ENCODE results near the gene PROSER3. TPM values are rescaled to one million over a fixed set of nuclear protein-coding genes. Genes with fewer than 3 reads are reported as not detected.

The PROSER3 gene
- total RNA-seq, 8 experiments from 2014 or later = 3.1 to 19.9 (median 12.7) TPM

DNA sequence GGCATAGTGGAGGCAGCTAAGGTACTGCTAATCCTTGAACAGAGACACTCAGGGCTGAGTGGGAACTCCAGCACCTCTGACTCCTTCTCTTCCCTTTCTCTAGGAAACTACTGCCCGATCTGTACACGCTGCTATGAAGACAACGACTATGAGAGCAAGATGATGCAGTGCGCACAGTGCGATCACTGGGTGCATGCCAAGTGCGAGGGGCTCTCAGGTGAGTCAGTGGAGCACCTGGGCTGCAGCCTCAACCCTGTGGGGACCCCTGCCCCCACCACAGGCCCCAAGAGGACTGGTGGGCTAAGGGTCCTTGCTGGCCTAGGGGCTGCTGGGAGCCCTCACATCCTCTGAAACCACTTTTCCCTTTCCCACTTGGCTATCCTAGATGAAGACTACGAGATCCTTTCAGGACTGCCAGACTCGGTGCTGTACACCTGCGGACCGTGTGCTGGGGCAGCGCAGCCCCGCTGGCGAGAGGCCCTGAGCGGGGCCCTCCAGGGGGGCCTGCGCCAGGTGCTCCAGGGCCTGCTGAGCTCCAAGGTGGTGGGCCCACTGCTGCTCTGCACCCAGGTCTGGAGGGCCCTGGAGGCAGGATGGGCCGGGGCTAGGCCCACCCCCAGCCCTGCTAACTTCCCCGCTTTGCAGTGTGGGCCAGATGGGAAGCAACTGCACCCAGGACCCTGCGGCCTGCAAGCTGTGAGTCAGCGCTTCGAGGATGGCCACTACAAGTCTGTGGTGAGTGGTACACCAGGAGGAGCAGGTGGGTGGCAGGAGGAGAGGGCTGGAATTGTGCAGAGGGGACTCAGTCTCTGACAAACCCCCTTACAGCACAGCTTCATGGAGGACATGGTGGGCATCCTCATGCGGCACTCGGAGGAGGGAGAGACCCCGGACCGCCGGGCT lies 30.7 kb upstream of the PROSER3 start:
- no peaks in the 10 kb centered on the region for H3K4me1 ChIP-seq (replicated peaks in 1 of 2)
- 82 to 100% (median 93%) methylated on average over 1 to 12 of the region's 25 CpGs; no CpG with 5 or more reads in 5 of the 10 experiments for WGBS, 10 experiments
- no peak overlapping the region for H3K4me3 ChIP-seq
- H3K27ac ChIP-seq = no peak overlapping the region
- peak in 2 of 8 experiments; percentile 9 to 14 for ATAC-seq (replicated peaks in 6 of 8)
- in situ Hi-C loops (cut with MboI; ENCODE audit: low pct_unique_long_range_greater_than_20kb in 2 of 9, low sequenced_read_pairs in 9 of 9, unreplicated experiment in 9 of 9) = no loop called here

DNA sequence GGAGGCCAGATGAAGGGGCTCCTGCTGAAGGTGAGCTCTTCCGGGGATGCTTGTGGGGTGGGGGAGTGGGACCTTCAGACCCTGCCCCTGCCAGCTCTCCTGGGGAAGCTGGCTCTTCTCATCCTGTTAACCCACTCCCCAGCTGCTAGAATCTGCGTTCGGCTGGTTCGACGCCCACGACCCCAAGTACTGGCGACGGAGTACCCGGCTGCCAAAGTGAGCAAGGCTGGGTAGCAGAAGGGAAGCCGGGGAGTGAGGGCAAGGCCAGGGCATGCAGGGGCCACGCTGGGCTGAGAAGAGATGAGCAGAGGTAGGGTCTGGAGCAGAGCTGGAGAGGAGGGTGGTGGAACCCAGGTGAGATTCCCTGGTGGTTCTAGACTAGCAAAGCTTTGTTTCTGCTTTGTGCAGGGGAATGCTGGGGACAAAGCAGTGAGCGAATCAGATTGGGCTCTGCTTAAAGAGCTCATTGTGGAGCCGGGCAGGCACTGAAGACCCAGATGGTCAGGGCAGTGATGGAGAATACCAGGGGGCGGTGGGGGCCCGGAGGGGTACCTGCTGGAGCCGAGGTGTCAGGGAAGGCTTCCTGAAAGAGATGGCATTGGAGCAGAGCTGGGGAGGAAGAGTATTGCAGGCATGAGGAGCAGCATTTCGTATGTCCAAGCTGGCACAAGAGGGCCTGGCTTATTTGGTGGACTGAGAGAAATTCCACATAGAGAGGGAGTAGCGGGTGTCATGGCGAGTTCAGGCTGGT lies 29.8 kb upstream of the PROSER3 start:
- no peak for ATAC-seq (replicated peaks in 6 of 8)
- Histone ChIP-seq H3K4me1 (replicated peaks in 1 of 2) (no peaks in the 10 kb centered on the region), H3K4me3 (no peak overlapping the region), H3K27ac (no peak overlapping the region)
- 80 to 100% (median 97%) methylated on average over 1 to 10 of the region's 19 CpGs; no CpG with 5 or more reads in 6 of the 10 experiments for WGBS, 10 experiments
- in situ Hi-C loops (cut with MboI; ENCODE audit: low pct_unique_long_range_greater_than_20kb in 2 of 9, low sequenced_read_pairs in 9 of 9, unreplicated experiment in 9 of 9) = no loop called here

DNA sequence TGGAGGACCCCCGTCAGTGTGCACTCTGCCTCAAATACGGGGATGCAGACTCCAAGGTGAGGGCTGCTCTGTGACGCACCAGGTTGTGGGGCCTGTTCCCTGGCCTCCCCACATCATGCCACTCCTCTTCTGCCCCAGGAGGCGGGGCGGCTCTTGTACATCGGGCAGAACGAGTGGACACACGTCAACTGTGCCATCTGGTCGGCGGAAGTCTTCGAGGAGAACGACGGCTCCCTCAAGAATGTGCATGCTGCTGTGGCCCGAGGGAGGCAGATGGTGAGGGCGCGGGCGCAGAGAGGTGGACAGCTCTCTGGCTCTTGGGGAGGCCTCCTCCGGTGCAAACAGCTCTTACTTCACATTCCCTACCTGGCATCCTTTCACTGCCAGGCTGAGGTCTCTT lies 29.0 kb upstream of the PROSER3 start:
- H3K27ac ChIP-seq = no peak overlapping the region
- no peaks in the 10 kb centered on the region for H3K4me1 ChIP-seq (replicated peaks in 1 of 2)
- no peak overlapping the region for H3K4me3 ChIP-seq
- 80 to 100% (median 95%) methylated on average over 1 to 12 of the region's 18 CpGs; no CpG with 5 or more reads in 4 of the 10 experiments for WGBS, 10 experiments
- ATAC-seq (replicated peaks in 6 of 8) = no peak
- in situ Hi-C loops (cut with MboI; ENCODE audit: low pct_unique_long_range_greater_than_20kb in 2 of 9, low sequenced_read_pairs in 9 of 9, unreplicated experiment in 9 of 9) = no loop called here

DNA sequence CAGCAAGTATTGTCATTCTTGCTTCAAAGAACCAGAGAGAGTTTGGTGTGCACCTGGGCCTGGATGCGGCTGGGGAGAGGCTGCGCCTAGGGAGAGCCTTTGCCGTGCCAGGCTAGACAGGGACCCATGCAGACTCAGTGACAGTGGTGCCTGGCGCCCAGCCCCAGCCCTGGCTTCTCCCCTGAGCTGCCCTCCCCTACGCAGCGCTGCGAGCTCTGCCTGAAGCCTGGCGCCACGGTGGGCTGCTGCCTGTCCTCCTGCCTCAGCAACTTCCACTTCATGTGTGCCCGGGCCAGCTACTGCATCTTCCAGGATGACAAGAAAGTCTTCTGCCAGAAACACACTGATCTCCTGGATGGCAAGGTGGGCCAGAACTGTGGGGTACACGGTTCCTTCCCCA lies 28.2 kb upstream of the PROSER3 start:
- no peak overlapping the region for H3K4me3 ChIP-seq
- in situ Hi-C loops (cut with MboI; ENCODE audit: low pct_unique_long_range_greater_than_20kb in 2 of 9, low sequenced_read_pairs in 9 of 9, unreplicated experiment in 9 of 9) = no loop called here
- H3K27ac ChIP-seq = no peak overlapping the region
- ATAC-seq (replicated peaks in 6 of 8) = no peak
- 40 to 92% methylated on average over 1 to 2 of the region's 11 CpGs; no CpG with 5 or more reads in 8 of the 10 experiments for WGBS, 10 experiments
- no peaks in the 10 kb centered on the region for H3K4me1 ChIP-seq (replicated peaks in 1 of 2)

DNA sequence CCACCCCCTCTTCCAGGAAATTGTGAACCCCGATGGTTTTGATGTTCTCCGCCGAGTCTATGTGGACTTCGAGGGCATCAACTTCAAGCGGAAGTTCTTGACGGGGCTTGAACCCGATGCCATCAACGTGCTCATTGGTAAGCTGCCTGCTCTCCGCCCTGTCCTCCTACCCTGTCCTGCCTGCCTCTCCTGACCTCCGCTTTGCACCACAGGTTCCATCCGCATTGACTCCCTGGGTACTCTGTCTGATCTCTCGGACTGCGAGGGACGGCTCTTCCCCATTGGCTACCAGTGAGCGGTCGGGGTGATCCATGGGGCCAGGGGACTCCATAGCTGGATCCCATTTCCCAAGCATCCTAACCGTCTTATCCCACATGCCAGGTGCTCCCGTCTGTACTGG lies 27.6 kb upstream of the PROSER3 start:
- ATAC-seq (replicated peaks in 6 of 8) = no peak
- in situ Hi-C loops (cut with MboI; ENCODE audit: low pct_unique_long_range_greater_than_20kb in 2 of 9, low sequenced_read_pairs in 9 of 9, unreplicated experiment in 9 of 9) = no loop called here
- 80 to 100% (median 93%) methylated on average over 1 to 12 of the region's 18 CpGs; no CpG with 5 or more reads in 3 of the 10 experiments for WGBS, 10 experiments
- no peak overlapping the region for H3K27ac ChIP-seq
- no peak overlapping the region for H3K4me3 ChIP-seq
- no peaks in the 10 kb centered on the region for H3K4me1 ChIP-seq (replicated peaks in 1 of 2)

DNA sequence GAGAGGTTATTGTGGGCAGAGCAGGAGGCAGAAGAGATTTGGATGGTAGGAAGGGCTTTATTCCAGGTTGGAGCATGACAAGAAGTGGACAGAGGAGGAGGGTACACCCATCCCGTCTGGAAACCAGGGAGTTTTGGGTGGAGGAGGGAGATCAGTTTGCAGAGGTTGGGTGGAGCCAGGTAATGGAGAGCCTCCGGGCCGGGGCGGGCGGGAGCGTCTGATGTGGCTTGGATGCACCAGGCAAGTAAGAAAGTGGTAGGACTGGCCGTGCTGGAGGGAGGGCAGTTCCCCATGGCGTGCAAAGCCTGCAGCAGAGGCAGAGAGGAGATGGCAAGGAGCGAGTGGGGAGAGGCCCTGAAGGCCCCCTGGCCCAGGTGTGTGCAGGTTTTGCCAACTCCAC lies 26.6 kb upstream of the PROSER3 start:
- Histone ChIP-seq H3K4me1 (replicated peaks in 1 of 2) (no peaks in the 10 kb centered on the region), H3K27ac (no peak overlapping the region), H3K4me3 (no peak overlapping the region)
- peak in 3 of 8 experiments; percentile 7 to 29 (median 28) for ATAC-seq (replicated peaks in 6 of 8)
- in situ Hi-C loops (cut with MboI; ENCODE audit: low pct_unique_long_range_greater_than_20kb in 2 of 9, low sequenced_read_pairs in 9 of 9, unreplicated experiment in 9 of 9) = no loop called here
- WGBS, 10 experiments = 20% methylated on average over 1 of the region's 9 CpGs; no CpG with 5 or more reads in 9 of the 10 experiments

DNA sequence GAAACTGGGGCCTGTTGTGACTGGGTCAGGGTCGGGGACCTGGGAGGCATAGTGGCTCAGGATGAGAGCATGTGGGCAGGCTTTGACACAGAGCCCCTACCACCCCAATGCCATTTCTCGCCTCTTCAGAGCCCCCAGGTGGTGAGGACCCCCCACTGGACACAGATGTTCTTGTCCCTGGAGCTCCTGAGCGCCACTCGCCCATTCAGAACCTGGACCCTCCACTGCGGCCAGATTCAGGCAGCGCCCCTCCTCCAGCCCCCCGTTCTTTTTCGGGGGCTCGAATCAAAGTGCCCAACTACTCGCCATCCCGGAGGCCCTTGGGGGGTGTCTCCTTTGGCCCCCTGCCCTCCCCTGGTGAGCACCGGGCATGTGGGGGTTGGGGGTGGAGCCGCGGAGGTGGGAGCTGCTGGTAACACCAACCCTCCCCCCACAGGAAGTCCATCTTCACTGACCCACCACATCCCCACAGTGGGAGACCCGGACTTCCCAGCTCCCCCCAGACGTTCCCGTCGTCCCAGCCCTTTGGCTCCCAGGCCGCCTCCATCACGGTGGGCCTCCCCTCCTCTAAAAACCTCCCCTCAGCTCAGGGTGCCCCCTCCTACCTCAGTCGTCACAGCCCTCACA lies 26.1 kb upstream of the PROSER3 start:
- ATAC-seq (replicated peaks in 6 of 8) = peak in 4 of 8 experiments; percentile 1 to 9 (median 6)
- H3K4me3 ChIP-seq = no peak overlapping the region
- no peaks in the 10 kb centered on the region for H3K4me1 ChIP-seq (replicated peaks in 1 of 2)
- H3K27ac ChIP-seq = no peak overlapping the region
- WGBS, 10 experiments = 80% methylated on average over 1 of the region's 21 CpGs; no CpG with 5 or more reads in 9 of the 10 experiments
- in situ Hi-C loops (cut with MboI; ENCODE audit: low pct_unique_long_range_greater_than_20kb in 2 of 9, low sequenced_read_pairs in 9 of 9, unreplicated experiment in 9 of 9) = no loop called here

DNA sequence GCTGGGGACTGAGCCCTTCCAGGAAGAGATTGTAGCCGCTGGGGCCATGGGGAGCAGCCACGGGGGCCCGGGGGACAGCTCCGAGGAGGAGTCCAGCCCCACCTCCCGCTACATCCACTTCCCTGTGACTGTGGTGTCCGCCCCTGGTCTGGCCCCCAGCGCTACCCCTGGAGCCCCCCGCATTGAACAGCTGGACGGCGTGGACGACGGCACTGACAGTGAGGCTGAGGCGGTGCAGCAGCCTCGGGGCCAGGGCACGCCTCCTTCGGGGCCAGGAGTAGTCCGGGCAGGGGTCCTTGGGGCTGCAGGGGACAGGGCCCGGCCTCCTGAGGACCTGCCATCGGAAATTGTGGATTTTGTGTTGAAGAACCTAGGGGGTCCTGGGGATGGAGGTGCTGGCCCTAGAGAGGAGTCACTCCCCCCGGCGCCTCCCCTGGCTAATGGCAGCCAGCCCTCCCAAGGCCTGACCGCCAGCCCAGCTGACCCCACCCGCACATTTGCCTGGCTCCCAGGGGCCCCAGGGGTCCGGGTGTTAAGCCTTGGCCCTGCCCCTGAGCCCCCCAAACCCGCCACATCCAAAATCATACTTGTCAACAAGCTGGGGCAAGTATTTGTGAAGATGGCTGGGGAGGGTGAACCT lies 25.3 kb upstream of the PROSER3 start:
- no peak overlapping the region for H3K4me3 ChIP-seq
- ATAC-seq (replicated peaks in 6 of 8) = peak in 4 of 8 experiments; percentile 1 to 12 (median 10)
- in situ Hi-C loops (cut with MboI; ENCODE audit: low pct_unique_long_range_greater_than_20kb in 2 of 9, low sequenced_read_pairs in 9 of 9, unreplicated experiment in 9 of 9) = no loop called here

DNA sequence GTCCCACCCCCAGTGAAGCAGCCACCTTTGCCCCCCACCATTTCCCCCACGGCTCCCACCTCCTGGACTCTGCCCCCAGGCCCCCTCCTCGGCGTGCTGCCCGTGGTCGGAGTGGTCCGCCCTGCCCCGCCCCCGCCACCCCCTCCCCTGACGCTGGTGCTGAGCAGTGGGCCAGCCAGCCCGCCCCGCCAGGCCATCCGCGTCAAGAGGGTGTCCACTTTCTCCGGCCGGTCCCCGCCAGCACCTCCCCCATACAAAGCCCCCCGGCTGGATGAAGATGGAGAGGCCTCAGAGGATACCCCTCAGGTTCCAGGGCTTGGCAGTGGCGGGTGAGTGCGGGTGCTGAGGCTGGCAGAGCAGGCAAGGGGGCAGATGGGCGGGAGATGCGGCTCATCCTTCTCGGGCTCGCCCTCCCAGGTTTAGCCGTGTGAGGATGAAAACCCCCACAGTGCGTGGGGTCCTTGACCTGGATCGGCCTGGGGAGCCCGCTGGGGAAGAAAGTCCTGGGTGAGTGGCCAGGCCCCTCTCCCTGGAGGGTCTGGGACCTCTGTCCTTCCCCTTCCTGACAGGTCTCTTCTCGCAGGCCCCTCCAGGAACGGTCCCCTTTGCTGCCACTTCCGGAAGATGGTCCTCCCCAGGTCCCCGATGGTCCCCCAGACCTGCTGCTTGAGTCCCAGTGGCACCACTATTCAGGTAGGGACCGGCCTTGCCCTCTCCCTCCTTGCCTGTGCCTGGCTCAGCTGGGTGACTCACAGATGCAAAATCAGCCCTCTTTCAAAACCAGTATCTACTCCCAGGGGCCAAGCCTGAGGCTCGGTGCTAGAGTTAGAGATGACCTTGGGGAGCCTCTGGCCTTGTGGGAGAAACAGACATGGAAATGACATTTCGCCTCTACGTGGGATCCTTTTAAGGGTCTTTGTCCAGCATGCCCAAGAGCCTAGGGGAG lies 24.5 kb upstream of the PROSER3 start:
- 71 to 100% (median 97%) methylated on average over 2 to 5 of the region's 35 CpGs; no CpG with 5 or more reads in 5 of the 10 experiments for WGBS, 10 experiments
- in situ Hi-C loops (cut with MboI; ENCODE audit: low pct_unique_long_range_greater_than_20kb in 2 of 9, low sequenced_read_pairs in 9 of 9, unreplicated experiment in 9 of 9) = no loop called here
- Histone ChIP-seq H3K4me3 (no peak overlapping the region), H3K27ac (no peak overlapping the region), H3K4me1 (replicated peaks in 1 of 2) (no peaks in the 10 kb centered on the region)
- peak in 3 of 8 experiments; percentile 1 to 59 (median 41) for ATAC-seq (replicated peaks in 6 of 8)

More for the DNA sequence above, 25.3 kb upstream of the PROSER3 start:
- no peak overlapping the region for H3K27ac ChIP-seq
- no peaks in the 10 kb centered on the region for H3K4me1 ChIP-seq (replicated peaks in 1 of 2)
- WGBS, 10 experiments = no CpG with 5 or more reads among the region's 25 CpGs

DNA sequence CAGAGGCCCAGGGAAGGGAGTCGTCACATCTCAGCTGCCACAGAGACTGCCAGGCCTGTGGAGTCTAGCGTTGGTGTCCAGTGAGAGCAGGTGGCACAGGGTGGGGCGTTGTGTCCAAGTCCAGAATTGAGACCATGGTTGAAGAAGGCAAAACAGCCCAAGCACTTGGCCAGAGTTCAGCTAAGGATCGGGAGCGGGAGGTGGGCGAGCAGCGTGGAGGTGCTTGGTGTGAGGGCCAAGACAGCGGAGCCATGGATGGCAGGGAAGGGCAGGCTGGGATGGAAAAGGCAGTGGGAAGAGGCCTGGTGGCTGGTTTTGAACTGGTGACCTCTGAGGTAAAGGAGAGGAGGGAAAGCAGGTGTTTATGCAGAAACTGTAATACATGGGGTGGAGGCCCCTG lies 23.7 kb upstream of the PROSER3 start:
- no peak overlapping the region for H3K27ac ChIP-seq
- in situ Hi-C loops (cut with MboI; ENCODE audit: low pct_unique_long_range_greater_than_20kb in 2 of 9, low sequenced_read_pairs in 9 of 9, unreplicated experiment in 9 of 9) = no loop called here
- no peaks in the 10 kb centered on the region for H3K4me1 ChIP-seq (replicated peaks in 1 of 2)
- 60 to 100% (median 95%) methylated on average over 1 to 8 of the region's 8 CpGs; no CpG with 5 or more reads in 2 of the 10 experiments for WGBS, 10 experiments
- ATAC-seq (replicated peaks in 6 of 8) = no peak
- no peak overlapping the region for H3K4me3 ChIP-seq

DNA sequence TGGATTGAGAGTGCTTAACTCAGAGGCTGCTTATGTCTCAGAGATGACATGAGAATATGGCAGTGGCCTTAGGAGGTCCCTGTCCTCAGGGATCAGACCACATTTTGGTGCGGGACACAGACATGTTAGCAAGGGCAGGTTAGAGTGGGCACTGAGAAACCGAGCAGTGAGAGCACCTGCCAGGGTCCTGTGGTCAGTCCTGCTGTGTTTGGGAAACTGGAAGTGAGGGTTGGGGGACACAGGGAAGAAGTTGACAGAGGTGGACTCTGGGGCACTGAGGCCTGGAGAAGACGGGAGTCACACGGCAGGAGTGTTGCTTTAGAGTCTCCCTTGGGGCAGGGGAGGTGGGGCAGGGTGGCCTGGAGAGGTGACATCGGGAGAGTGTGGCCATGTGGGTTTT lies 23.1 kb upstream of the PROSER3 start:
- H3K4me3 ChIP-seq = no peak overlapping the region
- no peak overlapping the region for H3K27ac ChIP-seq
- no peak for ATAC-seq (replicated peaks in 6 of 8)
- in situ Hi-C loops (cut with MboI; ENCODE audit: low pct_unique_long_range_greater_than_20kb in 2 of 9, low sequenced_read_pairs in 9 of 9, unreplicated experiment in 9 of 9) = no loop called here
- 78 to 100% (median 88%) methylated on average over 1 to 4 of the region's 5 CpGs; no CpG with 5 or more reads in 6 of the 10 experiments for WGBS, 10 experiments
- H3K4me1 ChIP-seq (replicated peaks in 1 of 2) = no peaks in the 10 kb centered on the region
